ENCODE measurements around the gene IGLON5.
A peak's percentile ranks its signal among the peaks of the same experiment; 100 is the strongest.

IGLON5 gene

DNA sequence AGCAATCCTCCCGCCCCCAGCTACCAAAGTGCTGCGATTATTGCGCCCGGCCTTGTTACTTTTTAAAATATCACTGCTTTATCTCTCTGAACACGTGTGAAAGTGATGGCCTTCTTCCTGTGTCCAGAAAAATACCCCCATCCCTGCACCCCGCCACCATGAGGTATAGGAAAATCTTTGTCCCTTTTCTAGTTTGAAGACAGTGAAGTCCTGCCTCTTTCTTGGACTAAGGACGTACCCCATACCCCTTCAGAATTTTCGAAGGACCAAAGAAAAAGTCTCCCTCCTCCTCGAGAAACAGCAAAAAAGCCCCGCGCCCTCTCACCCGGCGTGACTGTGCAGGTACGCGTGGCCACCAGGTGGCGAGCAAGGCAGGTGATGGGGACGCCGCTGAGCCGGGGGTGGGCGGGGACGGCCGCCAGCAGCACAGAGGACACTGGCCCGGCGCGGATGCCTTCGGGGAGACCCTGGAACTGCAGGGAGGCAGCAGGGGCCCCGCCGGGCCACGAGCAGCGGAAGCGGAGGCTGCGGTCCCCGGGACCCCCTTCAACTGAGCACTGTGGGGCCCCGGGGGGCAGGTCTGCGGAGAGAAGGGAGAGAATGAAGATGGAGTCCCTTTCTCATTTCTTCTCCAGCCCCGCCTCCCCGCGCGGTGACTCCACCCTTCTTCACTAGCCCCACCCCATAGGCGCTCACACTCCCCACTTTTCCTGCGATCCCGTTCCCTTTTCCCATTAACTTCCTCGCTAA is 27.3 kb downstream of the IGLON5 start:
- DNase-seq (ENCODE audit: low read depth in 2 of 2) = peak; percentile 64 to 74

DNA sequence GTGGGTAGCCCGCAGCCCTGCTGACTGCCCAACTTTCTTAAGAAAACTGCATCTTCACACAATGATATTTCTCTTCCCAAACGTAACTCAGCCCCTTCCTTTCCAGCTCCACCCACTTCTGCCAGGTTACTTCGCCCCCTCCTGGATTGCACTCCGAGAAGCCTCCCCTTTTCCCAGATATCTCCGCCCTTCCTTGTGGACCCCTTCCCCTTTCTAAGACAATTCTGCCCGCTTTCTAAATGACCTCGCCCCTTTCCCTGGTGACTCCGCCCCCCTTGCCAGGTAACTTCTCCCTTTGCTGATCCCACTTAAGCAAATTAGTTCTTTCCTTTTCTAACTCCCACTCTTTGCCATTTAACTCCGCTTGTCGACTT is 27.9 kb downstream of the IGLON5 start:
- no peak for DNase-seq (ENCODE audit: low read depth in 2 of 2)

DNA sequence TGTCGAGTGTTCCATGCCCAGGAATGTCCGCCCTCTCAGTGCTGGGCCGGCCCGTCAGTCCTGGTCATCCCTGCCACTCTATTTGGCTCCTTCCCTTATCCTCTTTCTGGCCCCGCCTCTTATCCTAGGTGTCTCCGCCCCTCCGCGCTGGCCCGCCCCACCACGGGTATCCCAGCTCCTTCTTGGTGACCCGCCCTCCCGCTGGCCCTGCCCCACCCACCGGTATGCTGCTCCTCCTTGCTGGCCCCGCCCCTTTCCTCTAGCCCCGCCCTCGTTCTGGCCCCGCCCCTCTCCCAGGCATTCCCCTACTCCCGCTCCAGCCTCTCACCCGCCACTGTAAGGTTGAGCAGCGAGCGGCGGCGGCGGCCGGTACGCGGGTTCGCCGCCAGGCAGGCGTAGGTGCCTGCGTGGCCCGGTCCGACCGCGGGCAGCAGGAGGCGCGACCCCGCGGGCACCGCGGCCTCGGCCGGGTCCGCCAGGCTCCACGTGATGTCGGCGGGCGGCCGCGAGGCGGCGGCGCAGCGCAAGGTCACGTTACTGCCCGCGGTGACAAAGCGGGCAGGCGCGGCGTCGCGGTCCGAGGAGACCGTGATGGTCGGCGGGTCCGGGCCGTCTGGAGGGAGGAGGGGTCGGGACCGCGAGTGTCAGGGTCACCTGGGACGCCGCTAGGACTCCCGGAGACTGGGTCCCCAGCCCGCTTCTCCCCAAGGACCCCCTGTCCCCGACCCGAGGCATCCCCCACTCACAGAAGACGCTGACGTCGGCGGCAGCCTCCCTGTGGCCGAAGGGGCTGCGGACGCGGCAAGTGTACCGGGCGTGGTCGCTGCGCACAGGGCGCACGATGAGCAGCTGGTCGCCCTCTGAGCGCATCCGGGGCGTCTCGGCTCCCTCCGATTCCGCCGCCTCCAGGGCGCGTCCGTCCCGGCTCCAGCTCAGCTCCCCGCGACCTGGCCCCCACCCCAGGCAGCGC is 28.5 kb downstream of the IGLON5 start:
- peak; percentile 69 to 80 for DNase-seq (ENCODE audit: low read depth in 2 of 2)

DNA sequence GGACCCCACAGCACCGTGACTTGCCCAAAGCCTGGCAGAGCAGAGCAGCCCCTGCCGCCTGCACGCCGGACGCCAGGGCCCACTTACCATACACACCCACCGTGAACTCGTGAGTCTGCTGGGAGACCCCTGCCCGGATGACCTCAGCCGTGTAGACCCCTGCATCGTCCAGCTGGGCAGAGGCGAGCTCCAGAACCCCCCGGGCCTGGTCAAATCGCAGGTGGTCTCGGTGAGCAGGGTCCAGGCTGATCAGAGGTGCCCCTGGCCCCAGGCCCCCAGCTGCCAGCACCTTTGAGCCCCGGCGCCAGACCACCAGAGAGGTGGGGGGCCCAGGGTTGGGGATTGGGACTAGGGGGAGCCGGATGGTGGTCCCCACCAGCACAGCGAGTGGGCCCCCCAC is 29.6 kb downstream of the IGLON5 start:
- DNase-seq (ENCODE audit: low read depth in 2 of 2) = no peak

DNA sequence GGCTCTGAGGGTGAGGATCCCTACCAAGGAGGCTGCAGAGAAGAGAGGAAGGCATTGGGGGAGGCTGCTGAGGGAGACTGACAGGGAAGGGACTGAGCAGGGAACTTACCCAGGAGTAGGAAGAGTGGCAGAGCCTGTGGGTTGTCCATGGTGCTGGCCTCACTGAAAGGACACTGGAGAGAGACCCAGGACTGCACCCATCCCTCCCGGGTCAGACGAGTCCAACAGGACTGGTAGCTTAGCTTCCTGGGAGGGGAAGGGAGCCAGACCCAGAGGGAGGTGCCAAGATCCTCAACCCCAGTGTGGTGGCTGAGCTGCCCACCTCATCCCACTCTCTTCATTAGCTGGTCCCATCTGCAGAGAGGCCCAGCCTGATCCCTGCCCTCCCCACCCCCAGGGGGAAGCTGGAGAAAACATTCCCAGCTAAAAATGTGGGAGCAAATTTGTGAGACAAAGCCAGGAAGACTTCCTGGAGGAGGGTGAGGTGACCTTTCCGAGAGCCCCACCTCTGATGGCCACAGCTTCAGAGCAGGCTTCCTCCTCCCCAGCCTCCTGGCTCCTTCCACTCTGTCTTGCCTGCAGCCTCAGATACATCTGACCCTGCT is 30.6 kb downstream of the IGLON5 start, which contains the start of gene VSIG10L:
Gene VSIG10L, minus strand, starts transcription at position 164 of the 605 bp plus-strand sequence. Its CDS starts 15 bp downstream, at position 149.
- no peak for DNase-seq (ENCODE audit: low read depth in 2 of 2)

DNA sequence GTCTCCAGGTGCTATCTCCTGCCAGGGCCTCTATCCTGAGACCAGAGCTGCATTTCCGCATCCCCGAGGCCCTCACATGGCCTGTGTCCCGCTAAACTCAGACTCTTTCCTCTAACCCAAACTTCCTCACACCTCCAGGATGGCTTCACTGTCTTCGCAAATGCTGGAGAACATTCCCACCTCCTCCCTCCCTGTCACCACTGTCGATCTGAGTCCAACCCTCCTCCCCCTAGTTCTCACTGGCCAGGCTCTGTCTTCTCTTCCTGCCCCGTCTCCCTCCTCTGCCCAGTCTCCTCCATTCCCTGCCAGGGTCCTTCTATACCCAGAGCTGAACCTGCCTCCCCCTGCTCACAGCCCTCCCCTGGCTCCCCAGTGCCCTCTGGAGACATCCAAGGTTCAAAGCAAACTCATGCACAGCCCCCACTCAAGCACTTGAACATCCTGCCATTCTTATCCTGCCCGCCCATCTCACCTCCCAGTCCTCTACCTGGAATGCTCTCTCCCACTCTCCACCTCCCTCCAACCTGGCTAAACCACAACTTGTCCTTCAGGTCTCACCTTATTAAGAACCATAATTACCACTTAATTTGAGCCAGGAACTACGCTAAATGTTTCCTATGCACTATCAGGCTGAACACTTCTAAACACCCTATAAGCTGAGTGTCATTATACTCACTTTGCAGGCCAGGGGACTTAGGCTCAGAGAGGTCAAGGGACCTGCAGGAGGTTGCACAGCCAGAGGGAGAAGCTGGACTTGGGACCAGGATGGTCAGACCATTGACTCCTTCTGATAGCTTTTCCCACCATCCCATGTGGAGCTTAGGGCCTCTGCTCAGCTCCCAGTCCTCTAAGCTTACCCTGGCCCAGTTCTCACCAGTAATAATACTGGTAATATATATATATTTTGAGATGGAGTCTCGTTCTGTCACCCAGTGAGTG is 31.5 kb downstream of the IGLON5 start:
- DNase-seq (ENCODE audit: low read depth in 2 of 2) = no peak

DNA sequence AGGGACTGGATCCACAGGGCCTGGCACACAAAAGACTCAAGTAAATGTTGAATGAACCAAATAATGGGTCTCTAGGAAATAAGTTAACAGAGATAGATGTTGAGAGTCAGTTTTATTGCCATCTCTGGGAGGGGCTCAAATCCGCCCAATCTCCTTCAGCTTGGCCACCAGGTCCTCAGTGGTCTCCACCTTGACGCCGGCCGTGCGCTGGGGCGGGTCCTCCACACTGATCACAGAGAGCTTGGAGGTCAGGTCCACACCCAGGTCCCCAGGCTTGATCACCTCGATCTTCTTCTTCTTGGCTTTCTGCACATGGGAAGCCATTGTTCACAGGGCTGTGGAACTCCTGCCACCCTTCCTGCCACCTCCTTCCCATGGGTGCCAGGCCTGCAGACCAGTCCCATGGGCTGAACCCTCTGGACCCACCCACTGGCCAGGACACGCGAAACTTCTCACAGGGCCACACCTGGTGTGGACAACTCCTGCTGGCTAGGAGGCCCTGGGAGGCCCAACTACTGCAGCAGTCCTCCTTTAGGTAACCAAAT is 33.7 kb downstream of the IGLON5 start:
- DNase-seq (ENCODE audit: low read depth in 2 of 2) = no peak

DNA sequence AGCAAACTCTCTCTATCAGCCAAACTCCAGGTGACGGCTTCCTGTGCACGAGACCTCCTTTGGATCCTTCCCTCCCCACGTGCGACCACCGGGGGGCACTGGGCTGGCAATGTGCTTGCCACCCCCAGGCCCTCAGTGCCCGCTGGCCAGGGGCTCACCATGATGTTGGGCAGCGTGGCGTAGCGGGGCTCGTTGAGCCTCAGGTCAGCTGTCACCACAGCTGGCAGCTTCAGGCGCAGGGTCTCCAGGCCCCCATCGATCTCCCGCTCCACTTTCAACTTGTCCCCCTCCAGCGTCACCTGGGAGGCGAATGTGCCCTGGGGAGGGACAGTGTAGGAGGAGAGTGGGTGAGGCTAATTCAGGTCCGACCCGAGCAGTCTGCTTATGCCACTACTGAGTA is 35.3 kb downstream of the IGLON5 start:
- no peak for DNase-seq (ENCODE audit: low read depth in 2 of 2)

DNA sequence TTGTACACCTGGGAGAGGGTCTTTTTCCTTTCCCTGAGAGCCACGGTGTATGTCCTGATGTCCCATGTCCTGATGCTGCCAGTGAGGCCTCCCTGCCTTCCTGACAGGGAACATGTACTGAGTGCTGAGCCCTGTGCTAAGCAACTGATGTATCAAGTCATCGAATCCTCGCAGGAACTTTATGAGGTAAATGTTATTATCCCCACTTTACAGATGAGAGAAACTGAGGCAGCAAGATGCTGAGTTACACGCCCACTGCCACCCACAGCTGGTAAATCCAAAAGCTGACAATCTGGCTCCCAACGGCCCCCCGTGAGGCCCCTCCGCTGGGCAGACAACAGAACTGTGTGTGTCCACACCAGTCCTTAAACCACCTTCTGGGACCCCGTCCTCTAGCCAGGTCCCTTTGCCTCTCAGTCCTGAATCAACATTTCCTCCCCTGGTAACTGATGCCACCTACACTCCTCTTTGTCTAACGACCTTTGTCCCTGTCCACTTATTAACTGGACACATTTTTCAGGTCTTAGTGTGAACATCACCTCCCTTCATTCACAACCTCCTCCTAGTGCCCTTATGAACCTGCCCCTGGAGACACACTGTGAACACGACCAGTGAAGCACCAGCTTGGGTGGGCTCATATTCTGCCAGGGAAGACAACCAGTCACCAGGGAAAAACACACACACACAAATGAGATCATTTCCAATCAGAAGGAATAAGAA is 35.9 kb downstream of the IGLON5 start:
- DNase-seq (ENCODE audit: low read depth in 2 of 2) = no peak

DNA sequence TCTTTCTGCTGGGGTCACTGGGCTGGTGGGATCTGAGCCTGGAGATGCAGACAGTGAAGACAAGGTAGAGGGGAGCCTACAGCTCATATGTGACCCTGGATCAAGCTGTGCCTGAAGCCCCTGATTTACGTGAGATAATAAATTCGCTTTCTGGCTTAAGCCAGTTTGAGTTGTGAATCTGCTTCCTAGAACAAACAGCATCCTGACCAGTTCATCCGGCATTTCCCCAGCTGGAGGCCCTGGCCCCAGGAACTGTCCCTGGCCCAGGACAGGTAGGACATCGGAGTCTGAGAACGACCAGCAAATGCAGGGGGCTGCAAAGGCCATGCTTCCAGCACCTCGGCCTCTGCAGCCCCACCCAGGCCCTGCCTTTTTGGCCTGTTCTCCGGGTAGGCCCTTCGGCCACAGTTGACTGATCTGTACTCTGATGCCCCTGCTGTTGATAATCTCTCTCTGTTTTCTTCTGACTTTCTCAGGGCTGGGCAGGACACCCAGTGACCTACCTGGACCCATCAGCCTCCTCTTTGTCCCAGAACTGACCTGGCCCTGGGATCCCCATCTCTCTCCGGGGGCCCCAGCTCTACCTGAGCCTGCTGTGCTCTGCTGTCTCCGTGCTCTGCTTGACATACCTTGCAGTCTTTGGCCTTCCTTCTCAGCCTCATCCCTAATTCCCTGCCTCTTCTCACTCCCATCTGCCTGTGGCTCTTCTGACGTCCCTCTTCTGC is 40.0 kb downstream of the IGLON5 start:
- no peak for DNase-seq (ENCODE audit: low read depth in 2 of 2)

DNA sequence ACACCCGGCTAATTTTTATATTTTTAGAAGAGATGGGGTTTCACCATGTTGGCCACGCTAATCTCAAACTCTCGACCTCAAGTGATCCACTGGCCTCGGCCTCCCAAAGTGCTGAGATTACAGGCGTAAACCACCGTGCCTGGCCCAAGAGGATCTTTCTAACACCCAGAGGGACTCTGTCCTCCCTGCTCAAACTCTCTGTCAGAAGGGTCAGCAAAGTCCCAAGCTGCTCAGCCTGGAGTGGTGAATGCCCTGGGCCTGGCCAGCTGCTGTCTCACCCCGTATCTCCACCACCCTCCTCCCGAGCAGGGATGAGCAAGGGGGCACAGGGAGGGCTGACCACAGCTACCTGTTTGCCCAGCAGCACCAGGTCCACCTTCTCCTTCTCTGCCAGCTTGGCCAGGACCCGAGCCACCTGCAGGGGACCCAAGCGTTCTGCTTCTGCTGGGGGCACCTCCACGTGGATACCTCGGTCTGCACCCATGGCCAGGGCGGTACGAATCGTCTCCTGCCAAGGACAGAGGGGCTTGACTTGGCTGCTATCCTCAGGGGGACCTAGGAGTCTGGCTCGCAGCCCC is 41.4 kb downstream of the IGLON5 start:
- DNase-seq (ENCODE audit: low read depth in 2 of 2) = no peak

DNA sequence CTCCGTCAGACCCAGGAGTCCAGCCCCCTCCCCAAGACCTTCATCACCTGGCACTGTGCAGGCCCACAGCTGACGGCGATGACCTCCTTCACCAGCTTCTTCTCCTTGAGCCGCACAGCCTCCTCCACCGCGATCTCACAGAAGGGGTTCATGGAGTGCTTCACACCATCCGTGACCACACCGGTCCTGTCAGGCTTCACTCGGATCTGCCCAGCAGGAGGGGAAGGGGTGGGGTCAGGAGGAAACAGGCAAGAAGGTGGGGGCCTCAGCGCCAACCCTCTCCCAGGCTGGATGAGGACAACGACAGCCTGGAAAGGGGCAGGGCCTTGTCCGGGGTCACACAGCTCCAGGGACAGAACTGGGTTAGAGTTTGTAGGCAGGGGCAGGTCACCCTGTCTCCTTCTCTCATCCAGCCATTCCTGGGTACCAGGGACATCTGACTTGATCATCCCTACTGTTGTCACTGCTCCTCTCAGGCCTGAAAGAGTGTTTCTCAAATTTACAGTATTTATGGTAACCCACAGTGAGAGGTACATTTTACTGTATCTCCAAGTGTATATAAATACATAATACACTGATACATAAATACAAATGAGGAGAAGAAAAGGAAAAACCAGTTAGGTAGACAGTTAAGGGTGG is 42.8 kb downstream of the IGLON5 start:
- DNase-seq (ENCODE audit: low read depth in 2 of 2) = no peak

DNA sequence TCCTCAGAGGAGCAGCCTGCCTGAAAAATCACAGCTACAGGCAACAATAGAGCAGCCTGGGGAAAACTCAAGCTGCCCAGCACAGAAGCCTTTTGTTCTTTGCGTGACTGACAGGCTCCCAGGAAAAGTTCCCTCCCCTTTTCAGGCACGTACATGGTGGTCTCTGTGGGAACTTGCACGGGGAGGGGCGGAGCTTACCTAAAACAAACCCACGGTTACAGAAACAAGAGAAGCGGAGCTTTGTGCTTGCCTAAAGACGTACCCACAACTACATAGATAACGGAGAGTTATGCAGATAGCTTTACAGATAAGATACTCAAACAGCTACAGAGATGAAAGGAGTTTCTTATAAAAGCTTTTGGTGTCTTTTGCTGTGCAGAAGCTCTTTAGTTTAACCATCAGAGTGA is 43.3 kb downstream of the IGLON5 start:
- no peak for DNase-seq (ENCODE audit: low read depth in 2 of 2)

DNA sequence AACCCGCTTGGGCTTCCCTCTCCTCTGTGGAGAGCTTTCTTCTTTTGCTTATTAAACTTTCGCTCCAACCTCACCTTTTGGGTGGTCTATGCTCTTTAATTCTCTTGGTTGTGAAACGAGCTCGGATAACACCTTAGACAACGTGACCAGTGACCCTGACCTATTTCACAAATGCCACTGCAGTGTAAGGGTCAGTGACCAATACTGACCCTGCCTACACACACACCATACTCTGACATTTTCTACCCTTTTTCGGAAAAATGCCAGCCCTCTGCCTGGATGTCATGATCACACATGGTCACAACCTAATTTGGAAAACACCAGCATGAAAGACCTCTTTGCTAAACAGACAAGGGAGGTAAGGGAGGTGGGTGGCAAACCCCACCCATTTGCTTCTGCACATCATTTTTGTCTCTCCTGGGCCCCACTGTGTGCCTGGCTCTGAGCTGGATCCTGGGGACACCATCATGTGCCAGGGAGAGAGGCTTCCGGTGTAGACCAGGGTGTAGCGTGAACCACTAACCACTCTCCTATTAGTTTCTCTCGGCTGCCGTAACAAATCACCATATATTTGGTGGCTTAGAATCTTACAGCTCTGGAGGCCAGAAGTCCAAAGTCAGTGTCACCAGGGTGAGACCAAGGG is 44.8 kb downstream of the IGLON5 start:
- DNase-seq (ENCODE audit: low read depth in 2 of 2) = no peak

DNA sequence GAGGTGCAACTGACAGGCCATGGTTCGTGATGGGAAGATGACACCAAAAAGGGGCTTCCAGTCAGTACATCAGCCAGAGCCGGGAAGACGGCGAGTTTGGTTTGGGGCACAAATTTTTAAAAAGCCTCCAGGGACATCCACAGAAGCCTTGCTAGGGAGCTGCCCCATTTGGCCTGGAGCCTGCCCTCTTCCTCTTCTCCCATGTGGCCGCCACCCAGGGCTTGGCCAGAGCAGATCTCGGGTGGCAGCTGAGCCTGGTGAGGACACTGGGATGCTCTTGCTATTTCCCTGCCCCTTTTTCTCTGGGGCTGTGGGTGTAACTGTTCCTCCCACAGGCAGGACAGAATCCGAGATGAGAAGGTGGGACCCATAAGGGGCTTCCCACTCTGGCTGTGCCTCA is 46.5 kb downstream of the IGLON5 start:
- no peak for DNase-seq (ENCODE audit: low read depth in 2 of 2)

DNA sequence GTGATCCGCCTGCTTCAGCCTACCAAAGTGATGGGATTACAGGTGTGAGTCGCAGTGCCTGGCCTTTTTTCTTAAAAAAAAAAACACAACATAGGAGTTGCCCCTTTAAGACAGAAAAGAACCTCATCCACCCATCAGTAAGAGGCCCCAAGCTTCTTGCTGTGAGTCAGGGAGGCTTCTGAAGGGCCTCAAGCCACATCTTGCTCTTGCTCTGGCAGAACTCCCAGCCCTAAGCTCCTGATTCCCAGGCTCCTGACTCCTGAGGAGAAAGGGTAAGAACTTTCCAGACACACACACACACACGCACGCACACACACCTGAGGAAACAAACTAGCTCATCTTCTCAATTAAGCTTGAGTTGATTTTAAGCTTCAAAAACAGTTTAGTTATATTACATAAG is 47.9 kb downstream of the IGLON5 start:
- DNase-seq (ENCODE audit: low read depth in 2 of 2) = no peak

DNA sequence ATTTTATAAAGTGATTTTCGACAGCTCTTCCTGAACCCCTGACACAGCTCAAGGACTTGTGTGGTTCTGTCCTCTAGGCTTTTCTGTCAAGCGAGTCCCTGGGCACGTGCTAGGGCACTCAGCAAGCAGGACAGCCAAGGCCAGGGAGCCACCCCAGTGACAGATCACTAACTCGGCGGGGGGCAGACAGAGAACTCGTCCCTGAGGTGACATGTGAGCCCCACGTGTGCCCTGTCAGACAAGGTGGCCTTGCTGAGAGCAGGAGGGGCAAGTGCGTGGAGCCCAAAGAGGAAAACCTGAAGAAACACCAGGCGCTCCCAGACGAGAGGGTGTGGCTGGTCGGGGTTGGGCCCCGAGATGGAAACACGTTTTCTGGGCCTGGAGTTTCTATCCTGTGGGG is 49.8 kb downstream of the IGLON5 start:
- no peak for DNase-seq (ENCODE audit: low read depth in 2 of 2)
